ENCODE results near the gene DGKB. TPM values are rescaled to one million over a fixed set of nuclear protein-coding genes. Genes with fewer than 3 reads are reported as not detected.

Gene DGKB
- total RNA-seq, 6 experiments from 2014 or later: 0.11 to 0.16 (median 0.13) TPM; not detected in 2

DNA sequence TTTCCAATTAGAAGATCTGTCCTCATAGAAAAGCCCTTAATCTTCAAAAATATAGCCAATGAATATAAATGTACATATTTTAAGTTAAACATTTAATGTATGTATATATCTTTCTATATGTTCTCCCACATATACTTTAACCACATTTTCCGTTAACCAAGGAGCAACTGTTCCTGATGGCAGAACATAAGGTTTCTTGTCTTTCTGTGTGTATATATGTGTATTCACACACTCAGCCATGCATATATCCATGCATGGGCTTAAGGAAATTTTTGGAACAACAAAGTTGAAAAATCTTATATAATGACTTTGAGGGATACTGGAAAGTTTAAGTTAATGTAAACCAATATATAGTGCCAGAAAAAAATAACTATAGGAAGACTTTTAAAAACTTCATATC lies 274.0 kb downstream of the DGKB start:
- WGBS (ENCODE audit: insufficient coverage, low coverage, low lambda C conversion rate, missing lambda C conversion rate): 81% methylated on average over 1 of the region's 1 CpG
- Histone ChIP-seq H3K27ac (no peak overlapping the region), H3K9me3 (no peaks in the 10 kb centered on the region), H3K27me3 (no peaks in the 10 kb centered on the region), H3K4me3 (no peak overlapping the region), H3K4me1 (no peaks in the 10 kb centered on the region), H3K36me3 (no peaks in the 10 kb centered on the region)
- DNase-seq (no peak), ATAC-seq (no peak)
- intact Hi-C loops (cut with DNase I): no loop called here
- TF ChIP-seq, protein P1, sequence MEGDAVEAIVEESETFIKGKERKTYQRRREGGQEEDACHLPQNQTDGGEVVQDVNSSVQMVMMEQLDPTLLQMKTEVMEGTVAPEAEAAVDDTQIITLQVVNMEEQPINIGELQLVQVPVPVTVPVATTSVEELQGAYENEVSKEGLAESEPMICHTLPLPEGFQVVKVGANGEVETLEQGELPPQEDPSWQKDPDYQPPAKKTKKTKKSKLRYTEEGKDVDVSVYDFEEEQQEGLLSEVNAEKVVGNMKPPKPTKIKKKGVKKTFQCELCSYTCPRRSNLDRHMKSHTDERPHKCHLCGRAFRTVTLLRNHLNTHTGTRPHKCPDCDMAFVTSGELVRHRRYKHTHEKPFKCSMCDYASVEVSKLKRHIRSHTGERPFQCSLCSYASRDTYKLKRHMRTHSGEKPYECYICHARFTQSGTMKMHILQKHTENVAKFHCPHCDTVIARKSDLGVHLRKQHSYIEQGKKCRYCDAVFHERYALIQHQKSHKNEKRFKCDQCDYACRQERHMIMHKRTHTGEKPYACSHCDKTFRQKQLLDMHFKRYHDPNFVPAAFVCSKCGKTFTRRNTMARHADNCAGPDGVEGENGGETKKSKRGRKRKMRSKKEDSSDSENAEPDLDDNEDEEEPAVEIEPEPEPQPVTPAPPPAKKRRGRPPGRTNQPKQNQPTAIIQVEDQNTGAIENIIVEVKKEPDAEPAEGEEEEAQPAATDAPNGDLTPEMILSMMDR (IDR thresholded peaks at IDR 0.05): no peak

GRCh38 chr7:14626076-14626475 lies 276.5 kb downstream of the DGKB start:
- Histone ChIP-seq H3K36me3 (no peaks in the 10 kb centered on the region), H3K4me3 (no peak overlapping the region), H3K4me1 (no peaks in the 10 kb centered on the region), H3K27ac (no peak overlapping the region), H3K9me3 (no peaks in the 10 kb centered on the region), H3K27me3 (no peaks in the 10 kb centered on the region)
- no peak for TF ChIP-seq POLR2A (IDR thresholded peaks at IDR 0.05)
- TF ChIP-seq, protein P1 (IDR thresholded peaks at IDR 0.05): no peak
- no peak for DNase-seq
- intact Hi-C loops (cut with DNase I): no loop called here
- no peak for ATAC-seq
- WGBS (ENCODE audit: insufficient coverage, low coverage, low lambda C conversion rate, missing lambda C conversion rate): 68% methylated on average over 4 of the region's 4 CpGs

- Histone ChIP-seq H3K9me3 (no peaks in the 10 kb centered on the region), H3K27me3 (no peaks in the 10 kb centered on the region), H3K36me3 (no peaks in the 10 kb centered on the region), H3K27ac (no peak overlapping the region), H3K4me1 (no peaks in the 10 kb centered on the region), H3K4me3 (no peak overlapping the region)
- TF ChIP-seq, protein P1 (IDR thresholded peaks at IDR 0.05): no peak
- TF ChIP-seq POLR2A (IDR thresholded peaks at IDR 0.05): no peak
- intact Hi-C loops (cut with DNase I): no loop called here
- no peak for ATAC-seq
- DNase-seq: no peak
These were observed 280.0 kb downstream of the DGKB start for GRCh38 chr7:14622559-14622958.

DNA sequence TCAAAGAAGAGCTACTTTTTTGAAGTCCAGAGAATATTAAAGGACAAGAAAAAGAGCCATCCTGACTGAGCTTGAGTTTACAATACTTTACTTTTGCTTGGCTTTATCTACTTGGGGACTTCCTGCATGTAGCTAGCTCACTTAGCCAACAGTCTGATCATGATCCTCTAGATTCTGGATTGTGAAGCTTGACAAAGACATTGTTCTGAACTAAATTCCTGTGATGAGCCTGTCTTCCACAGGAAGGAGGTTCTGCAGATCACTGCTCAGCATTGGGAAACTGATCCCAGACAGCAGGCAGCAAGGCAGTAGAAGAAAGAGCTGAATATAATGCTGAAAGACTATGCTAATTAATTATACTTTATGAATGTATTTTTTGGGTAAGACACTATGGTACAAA lies 296.4 kb downstream of the DGKB start:
- H3K4me1 ChIP-seq: no peaks in the 10 kb centered on the region
- no peaks in the 10 kb centered on the region for H3K27me3 ChIP-seq
- no peaks in the 10 kb centered on the region for H3K36me3 ChIP-seq
- no peak for DNase-seq
- H3K4me3 ChIP-seq: no peak overlapping the region
- no peaks in the 10 kb centered on the region for H3K9me3 ChIP-seq
- no peak overlapping the region for H3K27ac ChIP-seq
- ATAC-seq: no peak
- no peak for TF ChIP-seq POLR2A (IDR thresholded peaks at IDR 0.05)
- TF ChIP-seq, protein P1 (IDR thresholded peaks at IDR 0.05): no peak
- intact Hi-C loops (cut with DNase I): no loop called here

DNA sequence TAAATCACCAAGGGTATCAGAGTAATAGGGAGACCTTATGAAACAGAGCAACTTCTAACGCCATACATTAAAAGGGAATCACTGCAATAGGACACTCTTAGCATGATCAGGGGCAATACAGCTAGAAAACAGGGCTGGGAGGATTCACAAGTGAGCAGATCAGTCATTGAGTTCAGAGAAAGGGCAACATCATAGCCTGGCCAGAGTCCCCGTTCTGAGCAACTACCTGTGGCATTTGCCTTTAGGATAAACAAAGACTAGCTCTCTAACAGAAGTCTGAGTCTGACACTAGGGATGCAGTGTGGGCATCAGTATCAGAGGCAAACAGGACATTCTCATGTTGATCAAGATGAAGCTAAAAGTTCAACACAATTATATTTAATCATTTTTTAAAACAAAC lies 297.9 kb downstream of the DGKB start:
- no peaks in the 10 kb centered on the region for H3K4me1 ChIP-seq
- ATAC-seq: peak in 2 of 4 donors; percentile 52 to 57
- no peaks in the 10 kb centered on the region for H3K27me3 ChIP-seq
- H3K36me3 ChIP-seq: no peaks in the 10 kb centered on the region
- no peak for DNase-seq
- 36% methylated on average over 2 of the region's 2 CpGs for WGBS (ENCODE audit: insufficient coverage, low coverage, low lambda C conversion rate, missing lambda C conversion rate)
- no peak for TF ChIP-seq POLR2A (IDR thresholded peaks at IDR 0.05)
- TF ChIP-seq, protein P1 (IDR thresholded peaks at IDR 0.05): no peak
- no peak overlapping the region for H3K4me3 ChIP-seq
- intact Hi-C loops (cut with DNase I): no loop called here
- no peak overlapping the region for H3K27ac ChIP-seq
- H3K9me3 ChIP-seq: no peaks in the 10 kb centered on the region
